Neural progenitor cell (in vitro differentiated cells): Measurements from ENCODE around the gene PYGB. TPM values are rescaled to one million over a fixed set of nuclear protein-coding genes. Genes with fewer than 3 reads are reported as not detected.

ENCODE experiments used
- DNase-seq: peaks from one replicate; pipeline ENCODE4 v3.0.0-alpha.2; 2016; ENCODE audit warnings: low spot score
- H2AFZ ChIP-seq: fragments of 200-600 bp; sonication (generic); replicated peaks from 2 replicates; pipeline ENCODE4 v1.6.1; 2016; ENCODE audit warnings: antibody characterized with exemption
- H3F3A ChIP-seq: fragments of 200-600 bp; sonication (generic); 2 replicates; pipeline ENCODE4 v1.6.1; 2016; ENCODE audit warnings: antibody characterized with exemption, low read depth
- H3K27ac ChIP-seq: fragments of 200-600 bp; sonication (generic); 2 replicates; pipeline ENCODE4 v1.5.1; 2016; ENCODE audit warnings: mild to moderate bottlenecking
- H3K27me3 ChIP-seq: fragments of 200-600 bp; sonication (generic); 2 replicates; pipeline ENCODE4 v1.6.1; 2016; ENCODE audit warnings: mild to moderate bottlenecking, moderate library complexity
- H3K36me3 ChIP-seq: fragments of 200-600 bp; sonication (generic); 2 replicates; pipeline ENCODE4 v1.5.1; 2016
- H3K4me1 ChIP-seq: fragments of 200-600 bp; sonication (generic); 2 replicates; pipeline ENCODE4 v1.6.1; 2016; ENCODE audit warnings: mixed run types
- H3K4me2 ChIP-seq: fragments of 200-600 bp; sonication (generic); 2 replicates; pipeline ENCODE4 v1.6.1; 2016
- H3K4me3 ChIP-seq: fragments of 200-600 bp; sonication (generic); 2 replicates; pipeline ENCODE4 v1.5.1; 2016
- H3K79me2 ChIP-seq: fragments of 200-600 bp; sonication (generic); 2 replicates; pipeline ENCODE4 v1.6.1; 2016; ENCODE audit warnings: low read depth
- H3K9ac ChIP-seq: fragments of 200-600 bp; sonication (generic); 2 replicates; pipeline ENCODE4 v1.6.1; 2016
- H3K9me3 ChIP-seq: fragments of 200-600 bp; sonication (generic); 2 replicates; pipeline ENCODE4 v1.5.1; 2016; ENCODE audit warnings: low read depth
- H4K20me1 ChIP-seq: fragments of 200-600 bp; sonication (generic); 2 replicates; pipeline ENCODE4 v1.6.1; 2016; ENCODE audit warnings: low read depth
- H3K27ac Mint-ChIP-seq: 3 replicates; pipeline ENCODE4 v1.8.0; 2021; ENCODE audit warnings: mixed read lengths
- H3K27me3 Mint-ChIP-seq: 2 replicates; pipeline ENCODE4 v1.8.0; 2022; ENCODE audit warnings: low read depth, mild to moderate bottlenecking, inconsistent platforms, moderate library complexity, mixed read lengths; ENCODE audit not compliant: insufficient read depth
- H3K36me3 Mint-ChIP-seq: 3 replicates; pipeline ENCODE4 v1.8.0; 2021; ENCODE audit warnings: mixed read lengths
- H3K4me1 Mint-ChIP-seq: 3 replicates; pipeline ENCODE4 v1.8.0; 2021; ENCODE audit warnings: mixed read lengths
- H3K4me3 Mint-ChIP-seq: 3 replicates; pipeline ENCODE4 v1.8.0; 2021; ENCODE audit warnings: mild to moderate bottlenecking, moderate library complexity, mixed read lengths
- H3K9me3 Mint-ChIP-seq: 3 replicates; pipeline ENCODE4 v1.8.0; 2020; ENCODE audit warnings: mixed read lengths
- EZH2 ChIP-seq: fragments of 200-600 bp; sonication (generic); IDR thresholded peaks from 2 replicates; pipeline ENCODE4 v1.6.1; 2017; ENCODE audit warnings: antibody characterized with exemption, mild to moderate bottlenecking, moderate library complexity
- EZH2phosphoT487 ChIP-seq: fragments of 200-600 bp; sonication (generic); IDR thresholded peaks from 2 replicates; pipeline ENCODE4 v1.6.1; 2017; ENCODE audit warnings: antibody characterized with exemption
- total RNA-seq: library from RNA; depleted of rRNA; stranded (reverse); fragments of >200 nt; gene quantifications from 2 replicates; pipeline ENCODE4 v1.2.3, GENCODE V29; 2015; ENCODE audit warnings: low replicate concordance
- TF ChIP-seq, protein P1 (sequence below): fragments of 200-600 bp; sonication (generic); IDR thresholded peaks from 2 replicates; pipeline ENCODE4 v1.5.1; 2017; ENCODE audit warnings: antibody characterized with exemption, mild to moderate bottlenecking

The PYGB gene
- total RNA-seq, 1 donor from 2014 or later, result 40.9 TPM

DNA sequence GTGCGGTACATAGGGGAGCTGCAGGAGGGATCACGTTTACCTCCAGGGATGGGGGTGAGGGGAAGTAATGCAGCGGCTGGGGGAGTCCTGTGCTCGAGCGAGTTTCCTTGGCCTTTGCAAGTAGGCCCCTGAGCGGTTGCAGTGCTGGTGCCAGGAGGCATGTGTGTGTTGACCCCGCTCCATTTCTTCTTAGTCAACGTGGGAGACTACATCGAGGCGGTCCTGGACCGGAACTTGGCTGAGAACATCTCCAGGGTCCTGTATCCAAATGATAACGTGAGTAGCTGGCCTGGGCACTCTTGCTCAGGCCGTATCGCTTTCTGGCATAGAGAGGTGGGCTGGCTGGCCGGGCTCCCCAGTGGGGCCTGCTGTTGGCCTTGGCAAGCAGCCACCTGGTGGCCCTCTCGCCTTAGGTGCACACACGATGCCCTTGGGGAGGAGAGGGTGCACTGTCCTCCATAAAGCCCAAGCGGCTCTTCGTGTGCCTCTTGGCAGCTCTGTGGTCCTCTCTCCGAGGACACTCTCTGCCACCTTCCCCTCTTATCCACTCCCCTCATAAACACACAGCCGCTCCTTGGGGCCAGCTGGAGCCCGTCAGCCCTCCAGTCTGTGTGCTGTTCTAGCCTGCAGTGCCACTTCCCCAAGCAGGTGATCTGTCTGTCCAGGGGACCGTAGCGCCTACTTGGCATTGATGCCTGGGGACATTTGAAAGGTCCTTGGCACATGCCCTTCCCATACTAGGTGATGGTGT is 29.3 kb downstream of the PYGB start:
- no peak for DNase-seq
- Histone ChIP-seq H3K4me1 (no peaks in the 10 kb centered on the region), H4K20me1 (no peaks in the 10 kb centered on the region), H3K79me2 (no peaks in the 10 kb centered on the region), H3K4me2 (no peak overlapping the region), H3K9ac (no peak overlapping the region), H3K9me3 (no peaks in the 10 kb centered on the region), H3K27me3 (no peaks in the 10 kb centered on the region), H3K27ac (no peak overlapping the region), H2AFZ (no peak overlapping the region), H3K36me3 (no peaks in the 10 kb centered on the region), H3K4me3 (no peak overlapping the region), H3F3A (no peaks in the 10 kb centered on the region)
- Mint-ChIP-seq H3K4me1 (no peaks in the 10 kb centered on the region), H3K27ac (no peak overlapping the region), H3K9me3 (no peaks in the 10 kb centered on the region), H3K36me3 (peaks cover 10% of the 10 kb centered on the region), H3K4me3 (no peak overlapping the region), H3K27me3 (no peaks in the 10 kb centered on the region)
- no peak for TF ChIP-seq EZH2phosphoT487
- TF ChIP-seq, protein P1, sequence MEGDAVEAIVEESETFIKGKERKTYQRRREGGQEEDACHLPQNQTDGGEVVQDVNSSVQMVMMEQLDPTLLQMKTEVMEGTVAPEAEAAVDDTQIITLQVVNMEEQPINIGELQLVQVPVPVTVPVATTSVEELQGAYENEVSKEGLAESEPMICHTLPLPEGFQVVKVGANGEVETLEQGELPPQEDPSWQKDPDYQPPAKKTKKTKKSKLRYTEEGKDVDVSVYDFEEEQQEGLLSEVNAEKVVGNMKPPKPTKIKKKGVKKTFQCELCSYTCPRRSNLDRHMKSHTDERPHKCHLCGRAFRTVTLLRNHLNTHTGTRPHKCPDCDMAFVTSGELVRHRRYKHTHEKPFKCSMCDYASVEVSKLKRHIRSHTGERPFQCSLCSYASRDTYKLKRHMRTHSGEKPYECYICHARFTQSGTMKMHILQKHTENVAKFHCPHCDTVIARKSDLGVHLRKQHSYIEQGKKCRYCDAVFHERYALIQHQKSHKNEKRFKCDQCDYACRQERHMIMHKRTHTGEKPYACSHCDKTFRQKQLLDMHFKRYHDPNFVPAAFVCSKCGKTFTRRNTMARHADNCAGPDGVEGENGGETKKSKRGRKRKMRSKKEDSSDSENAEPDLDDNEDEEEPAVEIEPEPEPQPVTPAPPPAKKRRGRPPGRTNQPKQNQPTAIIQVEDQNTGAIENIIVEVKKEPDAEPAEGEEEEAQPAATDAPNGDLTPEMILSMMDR, result no peak
- no peak for TF ChIP-seq EZH2

DNA sequence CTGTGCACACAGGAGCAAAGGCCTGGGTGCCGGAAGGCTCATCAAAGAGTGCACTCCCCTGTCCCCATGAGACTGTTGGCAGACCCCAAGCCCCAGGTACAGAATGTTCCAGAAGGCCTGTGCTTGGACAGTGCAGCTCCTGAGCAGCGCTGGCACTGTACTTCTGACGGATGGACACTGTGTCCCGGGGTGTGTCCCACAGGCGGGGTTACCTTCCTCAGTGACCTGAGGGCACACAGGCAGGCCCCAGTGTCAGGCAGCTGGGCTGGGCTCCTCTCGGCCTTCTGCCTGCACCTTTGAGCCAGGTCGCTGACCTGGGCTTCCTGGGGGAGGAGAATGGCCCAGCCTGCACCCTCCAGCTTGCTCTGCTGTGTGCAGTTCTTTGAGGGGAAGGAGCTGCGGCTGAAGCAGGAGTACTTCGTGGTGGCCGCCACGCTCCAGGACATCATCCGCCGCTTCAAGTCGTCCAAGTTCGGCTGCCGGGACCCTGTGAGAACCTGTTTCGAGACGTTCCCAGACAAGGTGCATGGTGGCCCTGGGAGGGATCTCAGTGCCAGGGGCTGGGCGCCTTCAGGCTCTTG is 30.1 kb downstream of the PYGB start:
- Mint-ChIP-seq H3K36me3 (peaks cover 16% of the 10 kb centered on the region), H3K4me3 (no peak overlapping the region), H3K4me1 (no peaks in the 10 kb centered on the region), H3K27me3 (no peaks in the 10 kb centered on the region), H3K9me3 (no peaks in the 10 kb centered on the region), H3K27ac (no peak overlapping the region)
- Histone ChIP-seq H4K20me1 (no peaks in the 10 kb centered on the region), H3K4me2 (no peak overlapping the region), H3K36me3 (no peaks in the 10 kb centered on the region), H3K27me3 (no peaks in the 10 kb centered on the region), H3F3A (no peaks in the 10 kb centered on the region), H3K4me1 (no peaks in the 10 kb centered on the region), H3K4me3 (no peak overlapping the region), H3K9me3 (no peaks in the 10 kb centered on the region), H2AFZ (no peak overlapping the region), H3K27ac (no peak overlapping the region), H3K9ac (no peak overlapping the region), H3K79me2 (no peaks in the 10 kb centered on the region)
- DNase-seq, result no peak
- TF ChIP-seq, protein P1, result no peak

DNA sequence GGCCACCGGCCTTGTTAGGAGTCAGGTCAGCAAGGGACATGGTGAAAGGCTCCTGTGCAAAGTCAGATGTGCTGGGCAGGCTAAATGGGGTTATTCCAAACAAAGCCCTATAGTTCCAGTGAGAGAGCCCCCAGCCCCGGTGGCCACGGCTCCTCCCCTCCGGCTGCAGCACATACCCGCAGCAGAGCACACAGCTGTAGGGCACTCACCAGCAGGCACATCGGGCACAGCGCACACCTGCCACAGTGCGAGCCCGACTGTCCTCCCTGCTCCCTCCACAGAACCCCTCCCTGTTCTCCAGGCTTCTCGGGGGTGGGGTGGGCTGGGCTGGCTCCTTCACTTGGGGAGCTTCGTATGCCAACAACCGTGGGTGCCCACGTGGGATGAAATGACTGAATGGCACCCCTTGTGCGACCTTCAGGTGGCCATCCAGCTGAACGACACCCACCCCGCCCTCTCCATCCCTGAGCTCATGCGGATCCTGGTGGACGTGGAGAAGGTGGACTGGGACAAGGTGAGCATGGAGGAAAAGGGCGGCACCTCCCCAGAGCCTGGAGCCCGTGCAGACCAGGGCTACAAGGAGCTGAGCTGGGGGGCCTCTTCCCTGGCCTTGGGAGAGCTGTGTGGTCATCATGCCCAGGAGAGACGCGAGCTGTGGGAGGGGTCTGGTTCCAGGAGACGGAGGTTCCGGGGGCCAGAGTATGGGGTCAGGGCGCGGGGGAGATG is 30.9 kb downstream of the PYGB start:
- no peak for DNase-seq
- no peak overlapping the region for H3K27ac ChIP-seq
- no peaks in the 10 kb centered on the region for H3K36me3 ChIP-seq
- no peak overlapping the region for H3K4me2 ChIP-seq
- no peaks in the 10 kb centered on the region for H3K79me2 ChIP-seq
- no peak overlapping the region for H3K27ac Mint-ChIP-seq
- H3K4me3 Mint-ChIP-seq, result no peak overlapping the region
- H3K27me3 ChIP-seq, result no peaks in the 10 kb centered on the region
- H3K4me3 ChIP-seq, result no peak overlapping the region
- no peak overlapping the region for H3K9ac ChIP-seq
- H3K4me1 Mint-ChIP-seq, result no peaks in the 10 kb centered on the region
- H3K27me3 Mint-ChIP-seq, result no peaks in the 10 kb centered on the region
- H3F3A ChIP-seq, result no peaks in the 10 kb centered on the region
- peaks cover 17% of the 10 kb centered on the region for H3K36me3 Mint-ChIP-seq
- H3K4me1 ChIP-seq, result no peaks in the 10 kb centered on the region
- H3K9me3 ChIP-seq, result no peaks in the 10 kb centered on the region
- no peaks in the 10 kb centered on the region for H3K9me3 Mint-ChIP-seq
- no peaks in the 10 kb centered on the region for H4K20me1 ChIP-seq
- TF ChIP-seq EZH2phosphoT487 (no peak), EZH2 (no peak)
- TF ChIP-seq, protein P1, result no peak
- no peak overlapping the region for H2AFZ ChIP-seq
